ENCODE data around the gene THEMIS. TPM values are rescaled to one million over a fixed set of nuclear protein-coding genes. Genes with fewer than 3 reads are reported as not detected.

Gene THEMIS
- polyA plus RNA-seq, 1 donor from 2014 or later = not detected

GRCh38 chr6:127775371-127775770 lies 125.5 kb downstream of the THEMIS start:
- Histone ChIP-seq H4K20me1 (ENCODE audit: insufficient read depth) (no peaks in the 10 kb centered on the region), H3K9me2 (ENCODE audit: insufficient read depth, low read length) (no peaks in the 10 kb centered on the region), H3F3A (ENCODE audit: insufficient read depth, low read length, poor library complexity, severe bottlenecking) (no peaks in the 10 kb centered on the region), H3K4me3 (ENCODE audit: low read length) (no peak overlapping the region), H3K9me3 (ENCODE audit: low read length) (no peaks in the 10 kb centered on the region), H3K27ac (ENCODE audit: low read length) (no peak overlapping the region), H2AFZ (ENCODE audit: low read depth, low read length) (no peak overlapping the region), H3K27me3 (ENCODE audit: insufficient read depth, low read depth, low read length) (no peaks in the 10 kb centered on the region), H3K79me2 (replicated peaks; ENCODE audit: insufficient read depth, low read length) (no peaks in the 10 kb centered on the region), H3K4me2 (ENCODE audit: low read length) (no peak overlapping the region), H3K9ac (ENCODE audit: low read length) (no peak overlapping the region), H3K36me3 (ENCODE audit: insufficient read depth, low read length) (no peaks in the 10 kb centered on the region)
- TF ChIP-seq EZH2 (IDR thresholded peaks at IDR 0.05; ENCODE audit: borderline replicate concordance, insufficient read depth, low read length, poor library complexity, severe bottlenecking) = no peak
- TF ChIP-seq, protein P1, sequence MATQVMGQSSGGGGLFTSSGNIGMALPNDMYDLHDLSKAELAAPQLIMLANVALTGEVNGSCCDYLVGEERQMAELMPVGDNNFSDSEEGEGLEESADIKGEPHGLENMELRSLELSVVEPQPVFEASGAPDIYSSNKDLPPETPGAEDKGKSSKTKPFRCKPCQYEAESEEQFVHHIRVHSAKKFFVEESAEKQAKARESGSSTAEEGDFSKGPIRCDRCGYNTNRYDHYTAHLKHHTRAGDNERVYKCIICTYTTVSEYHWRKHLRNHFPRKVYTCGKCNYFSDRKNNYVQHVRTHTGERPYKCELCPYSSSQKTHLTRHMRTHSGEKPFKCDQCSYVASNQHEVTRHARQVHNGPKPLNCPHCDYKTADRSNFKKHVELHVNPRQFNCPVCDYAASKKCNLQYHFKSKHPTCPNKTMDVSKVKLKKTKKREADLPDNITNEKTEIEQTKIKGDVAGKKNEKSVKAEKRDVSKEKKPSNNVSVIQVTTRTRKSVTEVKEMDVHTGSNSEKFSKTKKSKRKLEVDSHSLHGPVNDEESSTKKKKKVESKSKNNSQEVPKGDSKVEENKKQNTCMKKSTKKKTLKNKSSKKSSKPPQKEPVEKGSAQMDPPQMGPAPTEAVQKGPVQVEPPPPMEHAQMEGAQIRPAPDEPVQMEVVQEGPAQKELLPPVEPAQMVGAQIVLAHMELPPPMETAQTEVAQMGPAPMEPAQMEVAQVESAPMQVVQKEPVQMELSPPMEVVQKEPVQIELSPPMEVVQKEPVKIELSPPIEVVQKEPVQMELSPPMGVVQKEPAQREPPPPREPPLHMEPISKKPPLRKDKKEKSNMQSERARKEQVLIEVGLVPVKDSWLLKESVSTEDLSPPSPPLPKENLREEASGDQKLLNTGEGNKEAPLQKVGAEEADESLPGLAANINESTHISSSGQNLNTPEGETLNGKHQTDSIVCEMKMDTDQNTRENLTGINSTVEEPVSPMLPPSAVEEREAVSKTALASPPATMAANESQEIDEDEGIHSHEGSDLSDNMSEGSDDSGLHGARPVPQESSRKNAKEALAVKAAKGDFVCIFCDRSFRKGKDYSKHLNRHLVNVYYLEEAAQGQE (IDR thresholded peaks at IDR 0.05; ENCODE audit: borderline replicate concordance) = no peak
- TF ChIP-seq SMC3 (conservative IDR thresholded peaks at IDR 0.05; ENCODE audit: poor library complexity) = no peak
- TF ChIP-seq RAD21 (conservative IDR thresholded peaks at IDR 0.05) = no peak
- TF ChIP-seq EP300 (conservative IDR thresholded peaks at IDR 0.05; ENCODE audit: poor library complexity, severe bottlenecking) = no peak
- TF ChIP-seq, protein P2, sequence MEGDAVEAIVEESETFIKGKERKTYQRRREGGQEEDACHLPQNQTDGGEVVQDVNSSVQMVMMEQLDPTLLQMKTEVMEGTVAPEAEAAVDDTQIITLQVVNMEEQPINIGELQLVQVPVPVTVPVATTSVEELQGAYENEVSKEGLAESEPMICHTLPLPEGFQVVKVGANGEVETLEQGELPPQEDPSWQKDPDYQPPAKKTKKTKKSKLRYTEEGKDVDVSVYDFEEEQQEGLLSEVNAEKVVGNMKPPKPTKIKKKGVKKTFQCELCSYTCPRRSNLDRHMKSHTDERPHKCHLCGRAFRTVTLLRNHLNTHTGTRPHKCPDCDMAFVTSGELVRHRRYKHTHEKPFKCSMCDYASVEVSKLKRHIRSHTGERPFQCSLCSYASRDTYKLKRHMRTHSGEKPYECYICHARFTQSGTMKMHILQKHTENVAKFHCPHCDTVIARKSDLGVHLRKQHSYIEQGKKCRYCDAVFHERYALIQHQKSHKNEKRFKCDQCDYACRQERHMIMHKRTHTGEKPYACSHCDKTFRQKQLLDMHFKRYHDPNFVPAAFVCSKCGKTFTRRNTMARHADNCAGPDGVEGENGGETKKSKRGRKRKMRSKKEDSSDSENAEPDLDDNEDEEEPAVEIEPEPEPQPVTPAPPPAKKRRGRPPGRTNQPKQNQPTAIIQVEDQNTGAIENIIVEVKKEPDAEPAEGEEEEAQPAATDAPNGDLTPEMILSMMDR (IDR thresholded peaks at IDR 0.05; ENCODE audit: poor library complexity, severe bottlenecking) = no peak

- TF ChIP-seq, protein P1 (IDR thresholded peaks at IDR 0.05; ENCODE audit: borderline replicate concordance) = no peak
- TF ChIP-seq MXI1 (conservative IDR thresholded peaks at IDR 0.05; ENCODE audit: poor library complexity, severe bottlenecking) (no peak), POLR2AphosphoS5 (IDR thresholded peaks at IDR 0.05) (no peak), EP300 (conservative IDR thresholded peaks at IDR 0.05; ENCODE audit: poor library complexity, severe bottlenecking) (no peak), RAD21 (conservative IDR thresholded peaks at IDR 0.05) (no peak), SMC3 (conservative IDR thresholded peaks at IDR 0.05; ENCODE audit: poor library complexity) (no peak), TAF1 (IDR thresholded peaks at IDR 0.05; ENCODE audit: low read depth) (no peak), EZH2 (IDR thresholded peaks at IDR 0.05; ENCODE audit: borderline replicate concordance, insufficient read depth, low read length, poor library complexity, severe bottlenecking) (no peak)
- TF ChIP-seq, protein P2 (IDR thresholded peaks at IDR 0.05; ENCODE audit: poor library complexity, severe bottlenecking) = no peak
- Histone ChIP-seq H3F3A (ENCODE audit: insufficient read depth, low read length, poor library complexity, severe bottlenecking) (no peaks in the 10 kb centered on the region), H3K36me3 (ENCODE audit: insufficient read depth, low read length) (no peaks in the 10 kb centered on the region), H2AFZ (ENCODE audit: low read depth, low read length) (no peak overlapping the region), H3K79me2 (replicated peaks; ENCODE audit: insufficient read depth, low read length) (no peaks in the 10 kb centered on the region), H3K9ac (ENCODE audit: low read length) (no peak overlapping the region), H3K4me3 (ENCODE audit: low read length) (no peak overlapping the region), H3K27ac (ENCODE audit: low read length) (no peak overlapping the region), H3K4me2 (ENCODE audit: low read length) (no peak overlapping the region), H3K9me2 (ENCODE audit: insufficient read depth, low read length) (no peaks in the 10 kb centered on the region), H4K20me1 (ENCODE audit: insufficient read depth) (no peaks in the 10 kb centered on the region), H3K9me3 (ENCODE audit: low read length) (no peaks in the 10 kb centered on the region), H3K27me3 (ENCODE audit: insufficient read depth, low read depth, low read length) (no peaks in the 10 kb centered on the region)
Observed at GRCh38 chr6:127768745-127769144, 132.1 kb downstream of the THEMIS start.

All from neural cell (in vitro differentiated cells).